Fibroblast of lung (primary cell): ENCODE measurements around the gene SEMA5A.

ENCODE experiments used
- EZH2 ChIP-seq: IDR thresholded peaks from 2 replicates; pipeline ENCODE4 v1.5.1; 2012; ENCODE audit warnings: low read length, control low read depth, mild to moderate bottlenecking; ENCODE audit errors: missing control alignments
- TF ChIP-seq, protein P1 (sequence below), 2 donors: IDR thresholded peaks in 1 of 2; conservative IDR thresholded peaks in 1 of 2; 1 replicate in 1 of 2; 2 replicates in 1 of 2; pipeline ENCODE4 v1.5.1; 2011 to 2012; ENCODE audit warnings: low read length in 2 of 2, control low read depth in 1 of 2, inconsistent platforms in 1 of 2, low read depth in 1 of 2, mild to moderate bottlenecking in 1 of 2

GRCh38 chr5:9515436-9515835, 30.4 kb downstream of the SEMA5A start:
- TF ChIP-seq, protein P1, sequence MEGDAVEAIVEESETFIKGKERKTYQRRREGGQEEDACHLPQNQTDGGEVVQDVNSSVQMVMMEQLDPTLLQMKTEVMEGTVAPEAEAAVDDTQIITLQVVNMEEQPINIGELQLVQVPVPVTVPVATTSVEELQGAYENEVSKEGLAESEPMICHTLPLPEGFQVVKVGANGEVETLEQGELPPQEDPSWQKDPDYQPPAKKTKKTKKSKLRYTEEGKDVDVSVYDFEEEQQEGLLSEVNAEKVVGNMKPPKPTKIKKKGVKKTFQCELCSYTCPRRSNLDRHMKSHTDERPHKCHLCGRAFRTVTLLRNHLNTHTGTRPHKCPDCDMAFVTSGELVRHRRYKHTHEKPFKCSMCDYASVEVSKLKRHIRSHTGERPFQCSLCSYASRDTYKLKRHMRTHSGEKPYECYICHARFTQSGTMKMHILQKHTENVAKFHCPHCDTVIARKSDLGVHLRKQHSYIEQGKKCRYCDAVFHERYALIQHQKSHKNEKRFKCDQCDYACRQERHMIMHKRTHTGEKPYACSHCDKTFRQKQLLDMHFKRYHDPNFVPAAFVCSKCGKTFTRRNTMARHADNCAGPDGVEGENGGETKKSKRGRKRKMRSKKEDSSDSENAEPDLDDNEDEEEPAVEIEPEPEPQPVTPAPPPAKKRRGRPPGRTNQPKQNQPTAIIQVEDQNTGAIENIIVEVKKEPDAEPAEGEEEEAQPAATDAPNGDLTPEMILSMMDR (conservative IDR thresholded peaks at IDR 0.05 in 1 of 2, IDR thresholded peaks at IDR 0.05 in 1 of 2; ENCODE audit: low read depth in 1 of 2, low read length in 2 of 2) = no peak
- TF ChIP-seq EZH2 = no peak
